Lower leg skin (tissue), 4 donors: Measurements from ENCODE around the gene WDFY2. TPM values are rescaled to one million over a fixed set of nuclear protein-coding genes. Genes with fewer than 3 reads are reported as not detected.

Experiments used
- DNase-seq, 2 donors: peaks; one replicate each; pipeline ENCODE4 v3.0.0-alpha.2; 2019; ENCODE audit warnings: low spot score in 2 of 2
- H3K4me3 ChIP-seq: fragments of 200-600 bp; sonication (generic); 2 replicates; pipeline ENCODE4 v1.5.1; 2017; ENCODE audit warnings: mild to moderate bottlenecking, low read depth; ENCODE audit not compliant: poor library complexity, severe bottlenecking
- POLR2A ChIP-seq, 2 donors: fragments of 450-650 bp; IDR thresholded peaks; one replicate each; pipeline ENCODE4 v1.6.1; 2016 to 2017; ENCODE audit warnings: antibody characterized with exemption in 2 of 2, mild to moderate bottlenecking in 1 of 2, moderate library complexity in 1 of 2
- WGBS, 2 donors: methylation state at CpG; one replicate each; pipeline ENCODE4 v1.1.5; 2018; 5-methylcytosine and 5-hydroxymethylcytosine counted together
- intact Hi-C: fragments of 100-400 bp; cut with DNase I; formaldehyde crosslinking; loops from one replicate; pipeline ENCODE4 v1.15.0; 2023; ENCODE audit warnings: low total_unique reads
- total RNA-seq, 4 donors: library from RNA; depleted of rRNA; stranded (reverse); fragments of >200 nt; gene quantifications; one replicate each; pipeline ENCODE4 v1.1.0, GENCODE V29; 2016
- TF ChIP-seq, protein P1 (sequence below), 3 donors: fragments of 450-650 bp; IDR thresholded peaks; one replicate each; pipeline ENCODE4 v1.5.1; 2016; ENCODE audit warnings: antibody characterized with exemption in 3 of 3, mild to moderate bottlenecking in 3 of 3, moderate library complexity in 2 of 3

Gene WDFY2
- total RNA-seq, 4 donors from 2014 or later = 20.1 to 40.3 (median 22.4) TPM

DNA sequence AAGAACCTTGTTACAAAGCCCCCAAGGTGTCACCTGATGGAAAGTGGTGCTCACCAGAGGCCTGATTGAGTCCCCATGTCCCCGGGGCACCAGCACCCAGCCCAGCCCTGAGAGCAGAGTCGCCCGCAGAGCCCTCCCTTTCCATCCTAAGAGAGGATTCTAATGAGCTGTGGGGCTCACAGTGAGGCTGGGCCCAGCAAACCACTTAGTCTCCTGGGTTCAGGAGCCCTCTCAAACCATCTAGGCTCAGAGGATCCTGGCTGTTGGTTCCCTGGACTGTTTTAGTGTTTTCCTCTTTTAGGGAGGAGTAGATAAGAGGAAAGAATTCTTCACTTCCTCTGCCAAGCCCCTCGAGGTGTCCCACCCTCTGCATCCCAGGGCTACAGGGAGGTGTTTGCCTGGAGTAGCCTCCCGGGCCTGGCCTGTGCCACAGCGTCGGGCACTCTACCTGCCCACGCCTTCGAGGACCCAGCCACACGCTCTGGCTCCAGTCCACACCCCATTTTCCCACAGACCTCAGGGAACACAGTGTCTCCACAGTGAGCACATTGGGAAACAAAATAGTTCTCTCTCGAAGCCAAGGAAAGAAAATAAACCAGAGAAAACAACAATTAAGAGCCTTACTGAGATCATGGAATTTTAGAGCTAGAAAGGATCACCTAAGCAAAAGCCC, 185.3 kb downstream of the WDFY2 start:
- 24 to 36% methylated on average over 11 of the region's 11 CpGs for WGBS, 2 donors
- intact Hi-C loops = no loop called here
- no peak overlapping the region for H3K4me3 ChIP-seq
- TF ChIP-seq, protein P1, sequence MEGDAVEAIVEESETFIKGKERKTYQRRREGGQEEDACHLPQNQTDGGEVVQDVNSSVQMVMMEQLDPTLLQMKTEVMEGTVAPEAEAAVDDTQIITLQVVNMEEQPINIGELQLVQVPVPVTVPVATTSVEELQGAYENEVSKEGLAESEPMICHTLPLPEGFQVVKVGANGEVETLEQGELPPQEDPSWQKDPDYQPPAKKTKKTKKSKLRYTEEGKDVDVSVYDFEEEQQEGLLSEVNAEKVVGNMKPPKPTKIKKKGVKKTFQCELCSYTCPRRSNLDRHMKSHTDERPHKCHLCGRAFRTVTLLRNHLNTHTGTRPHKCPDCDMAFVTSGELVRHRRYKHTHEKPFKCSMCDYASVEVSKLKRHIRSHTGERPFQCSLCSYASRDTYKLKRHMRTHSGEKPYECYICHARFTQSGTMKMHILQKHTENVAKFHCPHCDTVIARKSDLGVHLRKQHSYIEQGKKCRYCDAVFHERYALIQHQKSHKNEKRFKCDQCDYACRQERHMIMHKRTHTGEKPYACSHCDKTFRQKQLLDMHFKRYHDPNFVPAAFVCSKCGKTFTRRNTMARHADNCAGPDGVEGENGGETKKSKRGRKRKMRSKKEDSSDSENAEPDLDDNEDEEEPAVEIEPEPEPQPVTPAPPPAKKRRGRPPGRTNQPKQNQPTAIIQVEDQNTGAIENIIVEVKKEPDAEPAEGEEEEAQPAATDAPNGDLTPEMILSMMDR (IDR thresholded peaks at IDR 0.05) = no peak
- no peak for TF ChIP-seq POLR2A (IDR thresholded peaks at IDR 0.05)
- DNase-seq = peak; percentile 83 to 95

DNA sequence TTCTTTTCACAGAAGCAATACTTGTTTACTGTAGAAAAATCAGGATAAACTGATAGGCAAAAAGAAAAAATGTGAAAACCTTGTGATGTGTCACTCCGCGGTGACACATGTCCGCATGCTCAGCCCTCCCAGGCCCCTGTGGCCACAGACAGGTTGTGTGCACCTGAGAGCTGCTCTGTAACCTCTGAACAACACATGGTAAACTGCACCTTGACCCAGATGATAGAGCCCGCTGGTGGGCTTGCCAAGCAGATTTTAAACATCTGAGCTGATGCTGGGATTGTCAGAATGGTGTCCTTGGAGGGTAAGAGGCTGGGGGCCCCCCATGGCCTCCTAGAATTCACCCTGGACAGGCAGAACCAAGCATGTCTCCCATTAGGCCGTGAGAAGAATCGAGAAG, 185.9 kb downstream of the WDFY2 start:
- 82 to 96% methylated on average over 6 of the region's 6 CpGs for WGBS, 2 donors
- DNase-seq = no peak
- TF ChIP-seq, protein P1 (IDR thresholded peaks at IDR 0.05) = no peak
- TF ChIP-seq POLR2A (IDR thresholded peaks at IDR 0.05) = no peak
- intact Hi-C loops = no loop called here
- no peak overlapping the region for H3K4me3 ChIP-seq

DNA sequence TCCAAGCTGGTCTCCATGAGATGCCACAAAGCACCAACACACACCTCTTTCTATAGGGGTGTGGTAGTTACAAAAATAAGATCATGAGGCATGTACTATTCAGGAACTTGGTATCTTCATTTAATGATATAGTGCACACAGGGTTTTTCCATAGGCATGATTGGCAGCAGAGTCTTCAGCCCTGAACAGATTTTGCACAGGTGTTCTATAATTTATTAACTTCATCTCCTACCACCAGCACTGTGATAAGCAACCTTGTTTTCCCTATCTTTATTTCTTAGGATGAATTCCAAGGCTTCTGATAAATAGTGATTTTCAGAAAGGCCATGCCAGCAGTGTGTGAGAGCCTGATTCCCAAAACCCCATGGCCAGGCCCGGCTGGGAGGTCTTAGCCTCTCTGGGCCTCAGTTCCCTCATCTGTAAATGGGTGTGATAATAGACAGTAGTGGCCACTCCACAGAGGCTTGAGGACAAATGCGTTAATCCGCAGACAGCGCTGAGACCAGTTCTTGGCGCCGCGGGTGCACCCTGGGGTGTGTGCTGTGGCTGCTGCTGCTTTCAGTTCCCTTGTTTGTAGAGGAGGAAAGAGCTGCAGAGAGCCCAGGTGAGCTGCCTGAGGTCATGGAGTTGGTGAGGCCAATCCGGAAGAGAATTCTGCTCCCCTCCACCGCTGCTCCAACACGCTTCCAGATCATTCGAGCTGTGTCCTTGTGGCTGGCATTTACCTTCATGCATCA, 186.6 kb downstream of the WDFY2 start:
- DNase-seq = no peak
- intact Hi-C loops = no loop called here
- H3K4me3 ChIP-seq = no peak overlapping the region
- TF ChIP-seq POLR2A (IDR thresholded peaks at IDR 0.05) = no peak
- TF ChIP-seq, protein P1 (IDR thresholded peaks at IDR 0.05) = no peak
- 75 to 86% methylated on average over 11 of the region's 11 CpGs for WGBS, 2 donors

DNA sequence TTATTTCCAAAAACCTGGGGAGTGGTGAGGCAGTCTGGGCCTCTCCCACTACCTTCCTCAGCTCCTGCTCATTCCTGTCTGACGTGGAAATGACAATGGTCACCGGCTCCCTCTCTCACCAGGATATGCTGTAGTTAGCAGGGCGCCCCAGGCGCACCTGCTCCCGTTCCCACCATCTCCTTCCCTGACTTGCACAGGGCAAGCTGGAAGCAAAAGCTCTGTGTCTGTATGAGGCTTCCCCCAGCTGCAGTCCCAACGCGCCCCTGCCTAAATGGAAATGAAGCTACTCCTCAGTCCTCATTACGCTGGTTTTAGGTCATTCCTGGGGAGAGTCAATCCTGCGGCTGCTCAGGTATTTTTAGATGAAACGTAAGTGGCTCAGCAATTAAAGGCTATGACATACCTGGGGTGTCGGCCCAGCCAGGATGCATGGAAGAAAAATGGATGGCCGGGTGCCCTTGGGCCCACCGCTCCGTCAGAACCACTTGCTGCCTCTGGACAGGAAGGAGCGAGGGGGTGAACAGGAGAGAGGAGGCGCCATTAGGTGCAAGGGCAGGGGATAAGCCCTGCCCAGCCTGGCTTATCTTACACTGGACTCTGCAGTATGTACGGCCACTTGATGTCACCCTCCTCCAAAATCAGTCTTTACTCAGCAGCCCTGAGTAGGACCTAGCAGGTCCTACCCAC, 187.3 kb downstream of the WDFY2 start:
- TF ChIP-seq, protein P1 (IDR thresholded peaks at IDR 0.05) = no peak
- TF ChIP-seq POLR2A (IDR thresholded peaks at IDR 0.05) = no peak
- WGBS, 2 donors = 80 to 81% methylated on average over 17 of the region's 17 CpGs
- DNase-seq = no peak
- no peak overlapping the region for H3K4me3 ChIP-seq
- intact Hi-C loops = no loop called here

DNA sequence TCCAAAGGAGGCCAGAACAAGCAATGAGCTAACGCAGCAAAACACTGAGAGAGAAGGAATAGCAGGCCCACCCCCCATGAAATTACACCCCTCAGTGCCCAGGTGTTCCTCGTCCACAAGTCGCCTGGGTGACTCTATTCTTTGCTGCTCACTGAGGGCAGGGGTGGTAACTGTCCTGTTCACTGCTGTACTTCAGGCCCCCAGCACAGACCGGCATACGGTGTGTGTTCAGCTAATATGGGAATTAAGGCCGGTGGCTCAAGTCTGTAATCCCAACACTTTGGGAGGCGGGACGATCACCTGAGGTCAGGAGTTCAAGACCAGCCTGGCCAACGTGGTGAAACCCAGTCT, 187.8 kb downstream of the WDFY2 start:
- H3K4me3 ChIP-seq = no peak overlapping the region
- no peak for TF ChIP-seq POLR2A (IDR thresholded peaks at IDR 0.05)
- TF ChIP-seq, protein P1 (IDR thresholded peaks at IDR 0.05) = no peak
- 89 to 93% methylated on average over 9 of the region's 9 CpGs for WGBS, 2 donors
- no peak for DNase-seq
- intact Hi-C loops = no loop called here
